CD4-positive, alpha-beta memory T cell (primary cell): Measurements from ENCODE around the gene RNPC3. TPM values are rescaled to one million over a fixed set of nuclear protein-coding genes. Genes with fewer than 3 reads are reported as not detected.

Source experiments
- CTCF ChIA-PET: fragments of 350-600 bp; sonication (Branson Sonifier 250); formaldehyde crosslinking; loops from one replicate; lab custom pipeline; 2021; ENCODE audit warnings: inconsistent platforms; ENCODE audit not compliant: partially characterized antibody; lab: Charles Lee
- POLR2A ChIA-PET: fragments of 350-600 bp; sonication (Branson Sonifier 250); formaldehyde crosslinking; loops from one replicate; lab custom pipeline; 2021; ENCODE audit not compliant: partially characterized antibody; lab: Charles Lee
- DNase-seq, 5 donors: peaks; one replicate each; pipeline versions ENCODE4 v3.0.0 to v3.0.0-alpha.2; 2020 to 2022; ENCODE audit warnings: mixed read lengths in 1 of 5
- H3K27ac ChIP-seq: one replicate; pipeline ENCODE4 v1.7.0; 2013; ENCODE audit warnings: low read depth, low read length
- H3K27me3 ChIP-seq: 2 replicates; pipeline ENCODE4 v1.7.0; 2013; ENCODE audit warnings: mild to moderate bottlenecking, low read length, moderate library complexity; ENCODE audit not compliant: insufficient read depth
- H3K36me3 ChIP-seq: 2 replicates; pipeline ENCODE4 v1.7.0; 2013; ENCODE audit warnings: mild to moderate bottlenecking, low read length, moderate library complexity; ENCODE audit not compliant: insufficient read depth
- H3K4me1 ChIP-seq: 2 replicates; pipeline ENCODE4 v1.7.0; 2013; ENCODE audit warnings: mild to moderate bottlenecking, low read length, moderate library complexity; ENCODE audit not compliant: insufficient read depth
- H3K4me3 ChIP-seq, 2 donors: one replicate each; pipeline ENCODE4 v1.7.0; 2013; ENCODE audit warnings: low read length in 2 of 2, mild to moderate bottlenecking in 1 of 2
- H3K9me3 ChIP-seq, 2 donors: one replicate each; pipeline ENCODE4 v1.7.0; 2013; ENCODE audit warnings: low read length in 2 of 2, control low read depth in 1 of 2; ENCODE audit not compliant: control insufficient read depth in 1 of 2
- H3K27ac Mint-ChIP-seq, 7 donors: one replicate each; pipeline ENCODE4 v1.8.0; 2020 to 2021; ENCODE audit warnings: mixed read lengths in 7 of 7, mild to moderate bottlenecking in 6 of 7, inconsistent platforms in 3 of 7, moderate library complexity in 3 of 7
- H3K27me3 Mint-ChIP-seq, 2 donors: one replicate each; pipeline ENCODE4 v1.8.0; 2020 to 2021; ENCODE audit warnings: mixed read lengths in 2 of 2
- H3K36me3 Mint-ChIP-seq, 2 donors: one replicate each; pipeline ENCODE4 v1.8.0; 2020 to 2021; ENCODE audit warnings: mixed read lengths in 2 of 2, inconsistent platforms in 1 of 2, mild to moderate bottlenecking in 1 of 2
- H3K4me1 Mint-ChIP-seq, 4 donors: one replicate each; pipeline ENCODE4 v1.8.0; 2020 to 2021; ENCODE audit warnings: mixed read lengths in 4 of 4, mild to moderate bottlenecking in 1 of 4
- H3K4me3 Mint-ChIP-seq, 8 donors: one replicate each; pipeline ENCODE4 v1.8.0; 2020 to 2021; ENCODE audit warnings: mixed read lengths in 8 of 8, mild to moderate bottlenecking in 7 of 8, moderate library complexity in 6 of 8, inconsistent platforms in 3 of 8
- H3K9me3 Mint-ChIP-seq, 8 donors: one replicate each; pipeline ENCODE4 v1.8.0; 2020 to 2021; ENCODE audit warnings: mixed read lengths in 8 of 8, mild to moderate bottlenecking in 5 of 8, inconsistent platforms in 3 of 8, moderate library complexity in 1 of 8
- intact Hi-C: fragments of 100-400 bp; cut with micrococcal nuclease; formaldehyde crosslinking; loops from one replicate; pipeline ENCODE4 v1.15.1; 2023
- polyA plus RNA-seq, 2 donors: library from polyadenylated mRNA; unstranded; fragments of 300-500 nt; fragmentation: Illumina TruSeq; gene quantifications; one replicate each; pipeline ENCODE4 v1.2.3, GENCODE V29; 2021
- total RNA-seq, 2 experiments: library from RNA; stranded (reverse); gene quantifications; one replicate each; pipeline ENCODE4 v1.2.3, GENCODE V29; 2021

Gene RNPC3
- total and polyA plus RNA-seq, 4 experiments from 2014 or later = 13.2 to 84.6 (median 48.7) TPM

- no peaks in the 10 kb centered on the region for H3K4me1 ChIP-seq
- peaks cover 0 to 6% (median 1%) of the 10 kb centered on the region in 4 donors for H3K4me1 Mint-ChIP-seq
- H3K27me3 ChIP-seq = no peaks in the 10 kb centered on the region
- peak overlapping the region in 1 of 7 donors; percentile 20 for H3K27ac Mint-ChIP-seq
- ChIA-PET POLR2A (interaction anchor here (0.9 kb wide), 1 partner anchor 12 kb away, joined by 3 read pairs; the partner anchor contains the start of gene RNPC3), CTCF (interaction anchor here (1.2 to 1.4 kb wide), 4 partner anchors 12 to 1993 kb away, joined by 3 to 9 read pairs (median 4); partner anchors contain the start of gene RNPC3)
- no peak overlapping the region for H3K4me3 Mint-ChIP-seq
- H3K27ac ChIP-seq = no peak overlapping the region
- H3K36me3 ChIP-seq = no peaks in the 10 kb centered on the region
- no peaks in the 10 kb centered on the region for H3K9me3 ChIP-seq
- peaks cover 9 to 19% of the 10 kb centered on the region in 2 donors for H3K36me3 Mint-ChIP-seq
- H3K27me3 Mint-ChIP-seq = no peaks in the 10 kb centered on the region
- H3K4me3 ChIP-seq = no peak overlapping the region
- H3K9me3 Mint-ChIP-seq = peaks cover 0 to 14% (median 6%) of the 10 kb centered on the region in 8 donors
- intact Hi-C loops = loop anchor here (2.0 kb wide), 1 partner anchor 1745 kb away; no protein-coding TSS in a partner anchor
- no peak for DNase-seq
These were observed 11.8 kb upstream of the RNPC3 start for GRCh38 chr1:103513711-103514110.

DNA sequence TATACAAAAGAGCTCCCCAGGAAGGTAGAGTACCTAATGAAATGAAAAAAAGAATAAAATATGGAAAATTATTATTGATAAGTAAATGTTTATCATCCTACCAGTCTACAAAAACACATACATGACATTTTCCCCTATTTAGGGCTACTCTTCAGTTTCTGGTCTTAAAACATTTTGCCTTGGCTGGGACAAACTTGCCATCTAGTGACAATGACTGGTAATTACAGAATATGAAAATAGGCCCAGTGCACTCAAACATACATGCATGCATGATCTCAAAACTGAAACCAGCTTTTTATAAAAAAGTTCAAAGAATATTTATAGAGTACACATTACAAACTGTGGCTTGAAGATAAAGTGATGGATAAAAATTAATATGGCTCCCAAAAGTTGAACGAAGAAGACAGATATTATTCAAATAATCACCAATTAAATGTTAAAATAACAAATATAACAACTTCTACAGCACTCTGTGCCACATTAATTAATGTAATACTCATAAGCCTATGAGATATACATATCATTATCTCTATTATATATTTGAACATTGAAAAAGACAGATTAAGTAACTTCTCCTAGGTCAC lies 10.5 kb upstream of the RNPC3 start:
- H3K36me3 Mint-ChIP-seq = peaks cover 9 to 18% of the 10 kb centered on the region in 2 donors
- peaks cover 0 to 6% (median 1%) of the 10 kb centered on the region in 4 donors for H3K4me1 Mint-ChIP-seq
- H3K27me3 Mint-ChIP-seq = no peaks in the 10 kb centered on the region
- intact Hi-C loops = loop anchor here (1.0 to 5.0 kb wide), 4 partner anchors 408 to 1995 kb away; partner anchors contain the start of gene COL11A1
- H3K27ac Mint-ChIP-seq = peak overlapping the region in 5 of 7 donors; percentile 52 to 80 (median 67)
- ChIA-PET CTCF (interaction anchor here (0.9 to 1.4 kb wide), 5 partner anchors 10 to 1994 kb away, joined by 3 to 9 read pairs (median 3); partner anchors contain the start of gene RNPC3), POLR2A (interaction anchor here (1.8 kb wide), 1 partner anchor 11 kb away, joined by 8 read pairs; the partner anchor contains the start of gene RNPC3)
- Histone ChIP-seq H3K9me3 (no peaks in the 10 kb centered on the region), H3K4me3 (no peak overlapping the region), H3K36me3 (no peaks in the 10 kb centered on the region), H3K4me1 (no peaks in the 10 kb centered on the region), H3K27ac (no peak overlapping the region), H3K27me3 (no peaks in the 10 kb centered on the region)
- peak; percentile 50 to 61 (median 56) for DNase-seq
- no peak overlapping the region for H3K4me3 Mint-ChIP-seq
- peaks cover 0 to 14% (median 5%) of the 10 kb centered on the region in 8 donors for H3K9me3 Mint-ChIP-seq

- DNase-seq = no peak
- Histone ChIP-seq H3K36me3 (no peaks in the 10 kb centered on the region), H3K4me1 (no peaks in the 10 kb centered on the region), H3K27ac (no peak overlapping the region), H3K27me3 (no peaks in the 10 kb centered on the region), H3K9me3 (no peaks in the 10 kb centered on the region), H3K4me3 (no peak overlapping the region)
- ChIA-PET POLR2A (no interaction called here), CTCF (interaction anchor here (1.3 kb wide), 1 partner anchor 1996 kb away, joined by 3 read pairs; no protein-coding TSS in a partner anchor)
- Mint-ChIP-seq H3K27me3 (no peaks in the 10 kb centered on the region), H3K36me3 (peaks cover 3 to 7% of the 10 kb centered on the region in 2 donors), H3K4me1 (peaks cover 0 to 6% (median 1%) of the 10 kb centered on the region in 4 donors), H3K4me3 (no peak overlapping the region), H3K9me3 (peaks cover 0 to 7% (median 1%) of the 10 kb centered on the region in 8 donors), H3K27ac (no peak overlapping the region)
- intact Hi-C loops = loop anchor here (5.0 kb wide), 1 partner anchor 409 kb away; the partner anchor contains the start of gene COL11A1
These were observed 9.2 kb upstream of the RNPC3 start for GRCh38 chr1:103516283-103516682.

GRCh38 chr1:103516693-103517092 lies 8.8 kb upstream of the RNPC3 start:
- Mint-ChIP-seq H3K4me1 (peaks cover 0 to 6% (median 1%) of the 10 kb centered on the region in 4 donors), H3K9me3 (peaks cover 0 to 3% (median 0%) of the 10 kb centered on the region in 8 donors), H3K27ac (peak overlapping the region in 1 of 7 donors; percentile 18), H3K27me3 (no peaks in the 10 kb centered on the region), H3K36me3 (peaks cover 0 to 4% of the 10 kb centered on the region in 2 donors), H3K4me3 (no peak overlapping the region)
- intact Hi-C loops = loop anchor here (5.0 kb wide), 1 partner anchor 409 kb away; the partner anchor contains the start of gene COL11A1
- H3K36me3 ChIP-seq = no peaks in the 10 kb centered on the region
- H3K27me3 ChIP-seq = no peaks in the 10 kb centered on the region
- H3K4me1 ChIP-seq = no peaks in the 10 kb centered on the region
- no peak overlapping the region for H3K4me3 ChIP-seq
- no peaks in the 10 kb centered on the region for H3K9me3 ChIP-seq
- POLR2A ChIA-PET = no interaction called here
- CTCF ChIA-PET = interaction anchor here (1.3 kb wide), 1 partner anchor 1996 kb away, joined by 3 read pairs; no protein-coding TSS in a partner anchor
- H3K27ac ChIP-seq = no peak overlapping the region
- DNase-seq = no peak

- Histone ChIP-seq H3K36me3 (no peaks in the 10 kb centered on the region), H3K4me3 (no peak overlapping the region), H3K27me3 (no peaks in the 10 kb centered on the region), H3K4me1 (no peaks in the 10 kb centered on the region), H3K27ac (no peak overlapping the region), H3K9me3 (no peaks in the 10 kb centered on the region)
- ChIA-PET CTCF (interaction anchor here (1.3 kb wide), 1 partner anchor 1997 kb away, joined by 3 read pairs; no protein-coding TSS in a partner anchor), POLR2A (no interaction called here)
- H3K4me3 Mint-ChIP-seq = no peak overlapping the region
- no peaks in the 10 kb centered on the region for H3K27me3 Mint-ChIP-seq
- peaks cover 0 to 6% (median 1%) of the 10 kb centered on the region in 4 donors for H3K4me1 Mint-ChIP-seq
- H3K36me3 Mint-ChIP-seq = no peaks in the 10 kb centered on the region
- intact Hi-C loops = loop anchor here (5.0 kb wide), 1 partner anchor 410 kb away; the partner anchor contains the start of gene COL11A1
- DNase-seq = no peak
- H3K27ac Mint-ChIP-seq = peak overlapping the region in 1 of 7 donors; percentile 49
- H3K9me3 Mint-ChIP-seq = no peaks in the 10 kb centered on the region
These were observed 8.0 kb upstream of the RNPC3 start for GRCh38 chr1:103517380-103518047.

- CTCF ChIA-PET = no interaction called here
- H3K27ac Mint-ChIP-seq = no peak overlapping the region
- no peak overlapping the region for H3K4me3 Mint-ChIP-seq
- H3K27me3 ChIP-seq = no peaks in the 10 kb centered on the region
- no peaks in the 10 kb centered on the region for H3K36me3 ChIP-seq
- H3K4me3 ChIP-seq = no peak overlapping the region
- H3K27me3 Mint-ChIP-seq = no peaks in the 10 kb centered on the region
- POLR2A ChIA-PET = no interaction called here
- peaks cover 0 to 5% of the 10 kb centered on the region in 2 donors for H3K36me3 Mint-ChIP-seq
- H3K4me1 ChIP-seq = peaks cover 6% of the 10 kb centered on the region
- no peaks in the 10 kb centered on the region for H3K9me3 ChIP-seq
- no peak for DNase-seq
- peaks cover 4 to 8% (median 7%) of the 10 kb centered on the region in 4 donors for H3K4me1 Mint-ChIP-seq
- H3K9me3 Mint-ChIP-seq = peaks cover 0 to 4% (median 0%) of the 10 kb centered on the region in 8 donors
- intact Hi-C loops = no loop called here
- H3K27ac ChIP-seq = no peak overlapping the region
These were observed 4.7 kb upstream of the RNPC3 start for GRCh38 chr1:103520822-103521221.
